ENCODE measurements around the gene FCHSD2.

DNA sequence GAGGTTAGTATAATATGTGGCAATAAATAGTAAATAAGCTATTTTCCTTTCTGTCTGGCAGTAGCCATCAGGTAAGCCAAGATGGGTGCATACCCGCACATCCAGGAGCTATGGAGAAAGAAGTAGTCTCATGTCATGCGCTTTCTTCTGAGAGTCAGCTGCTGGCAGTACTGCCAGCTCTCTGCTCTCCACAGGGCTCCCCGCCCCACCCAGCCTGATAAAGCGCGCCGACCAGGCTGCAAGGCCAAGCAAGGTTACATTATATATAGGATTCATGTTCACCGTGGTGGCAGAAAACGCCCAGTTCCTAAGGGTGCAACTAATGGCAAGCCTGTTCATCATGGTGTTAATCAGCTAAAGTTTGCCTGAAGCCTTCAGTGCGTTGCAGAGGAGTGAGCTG is 201.7 kb downstream of the FCHSD2 start:
- TF ChIP-seq CTCF (IDR thresholded peaks at IDR 0.05): no peak
- TF ChIP-seq EP300 (IDR thresholded peaks at IDR 0.05): no peak
- no peak for TF ChIP-seq POLR2A (IDR thresholded peaks at IDR 0.05)

Data from upper lobe of left lung (tissue), 4 donors.